Dendritic cell treated with granulocyte-macrophage colony-stimulating factor and Interleukin-4, amounts not matched to agents 40 ng/mL and 50 ng/mL, for 4 days (primary cell): ENCODE measurements around the gene CCDC169.
"Not testable (repeated sequence)": the region's sequence is repeated elsewhere in the genome, so short reads cannot be mapped to it uniquely, and the experiment has no call there.

Experiments used
- H3K27ac Mint-ChIP-seq: one replicate; pipeline ENCODE4 v1.8.0; 2022; ENCODE audit warnings: mild to moderate bottlenecking, mixed read lengths
- H3K27me3 Mint-ChIP-seq: one replicate; pipeline ENCODE4 v1.8.0; 2022; ENCODE audit warnings: mild to moderate bottlenecking, mixed read lengths
- H3K36me3 Mint-ChIP-seq: one replicate; pipeline ENCODE4 v1.8.0; 2022; ENCODE audit warnings: low read depth, mixed read lengths
- H3K4me1 Mint-ChIP-seq: one replicate; pipeline ENCODE4 v1.8.0; 2022; ENCODE audit warnings: low read depth, mixed read lengths
- H3K4me3 Mint-ChIP-seq: one replicate; pipeline ENCODE4 v1.8.0; 2022; ENCODE audit warnings: mild to moderate bottlenecking, moderate library complexity, mixed read lengths
- H3K9me3 Mint-ChIP-seq: one replicate; pipeline ENCODE4 v1.8.0; 2022; ENCODE audit warnings: mixed read lengths
- intact Hi-C: fragments of 100-400 bp; cut with micrococcal nuclease; formaldehyde crosslinking; loops from one replicate; pipeline ENCODE4 v1.15.0; 2022

The CCDC169 gene

DNA sequence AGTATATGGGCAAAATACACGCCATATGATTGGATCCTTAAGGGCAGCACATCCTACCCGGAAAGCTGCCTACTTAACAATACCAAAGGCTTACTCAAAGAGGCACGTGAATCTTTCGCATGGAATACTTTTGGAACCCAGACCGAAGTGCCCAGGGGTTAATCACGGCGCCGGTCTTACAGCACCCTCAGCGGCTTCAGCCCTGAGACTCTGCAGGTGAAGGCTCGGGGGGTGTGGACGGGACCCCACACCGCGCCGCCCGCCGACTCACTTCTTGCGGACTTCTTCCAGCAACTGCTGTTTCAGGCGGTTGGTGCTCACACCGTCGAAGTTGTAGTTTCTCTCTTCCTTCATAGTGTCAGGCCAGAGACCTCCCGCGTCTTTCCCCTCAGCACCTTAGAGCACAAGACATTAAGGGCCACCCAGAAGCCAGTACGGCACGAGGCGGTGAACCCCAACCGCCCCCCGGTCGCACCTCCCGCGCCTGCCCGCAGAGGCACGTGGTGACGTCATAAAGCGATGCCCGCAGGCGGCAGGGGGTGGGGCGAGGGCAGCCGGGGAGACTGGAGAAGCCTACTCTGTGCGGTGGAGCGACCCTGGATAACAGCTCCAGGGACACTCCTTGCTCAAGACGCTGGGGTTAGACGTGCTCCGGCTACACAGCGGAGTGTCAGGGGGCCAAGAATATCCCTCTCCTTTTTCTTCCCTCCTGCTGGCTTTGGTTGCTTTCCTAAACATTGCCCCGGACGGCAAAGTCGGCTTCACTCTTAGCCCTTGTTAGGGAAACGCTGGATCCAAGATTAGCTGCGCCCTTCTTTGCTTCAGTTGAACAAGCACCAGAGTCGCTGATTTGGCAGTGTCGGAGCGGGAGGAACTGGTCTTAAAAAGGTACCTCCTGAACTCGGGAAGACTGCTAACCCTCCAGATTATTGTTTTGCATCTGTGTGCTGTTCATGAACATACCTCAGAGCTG, at the start of gene CCDC169:
Gene CCDC169, minus strand, starts transcription at position 449 of the 973 bp plus-strand sequence. Its CDS starts 95 bp downstream, at position 354.
- H3K27ac Mint-ChIP-seq = peak within 1 kb of the TSS; percentile 80
- intact Hi-C loops = loop anchor here (5.0 kb wide), 1 partner anchor 50 kb away; the partner anchor contains the start of gene SPART
- H3K4me3 Mint-ChIP-seq = peak within 1 kb of the TSS; percentile 82
- H3K36me3 Mint-ChIP-seq = peaks cover 20% of the 10 kb centered on the region
- H3K27me3 Mint-ChIP-seq = peaks cover 30% of the 10 kb centered on the region
- H3K9me3 Mint-ChIP-seq = no peaks in the 10 kb centered on the region
- H3K4me1 Mint-ChIP-seq = peaks cover 15% of the 10 kb centered on the region

GRCh38 chr13:36346222-36347083, 48.8 kb upstream of the CCDC169 start, which contains the start of gene SPART:
SPART (minus strand) TSS chr13:36346394; CDS start chr13:36335830, 10,564 bp downstream.
- no peaks in the 10 kb centered on the region for H3K27me3 Mint-ChIP-seq
- H3K27ac Mint-ChIP-seq = peak within 1 kb of the TSS; percentile 89
- intact Hi-C loops = loop anchor here (1.0 to 5.0 kb wide), 6 partner anchors 49 to 654 kb away; partner anchors contain the start of genes CCDC169, EXOSC8 and RFXAP
- peaks cover 33% of the 10 kb centered on the region for H3K4me1 Mint-ChIP-seq
- peak within 1 kb of the TSS; percentile 77 for H3K4me3 Mint-ChIP-seq
- no peaks in the 10 kb centered on the region for H3K9me3 Mint-ChIP-seq
- H3K36me3 Mint-ChIP-seq = peaks cover 17% of the 10 kb centered on the region

DNA sequence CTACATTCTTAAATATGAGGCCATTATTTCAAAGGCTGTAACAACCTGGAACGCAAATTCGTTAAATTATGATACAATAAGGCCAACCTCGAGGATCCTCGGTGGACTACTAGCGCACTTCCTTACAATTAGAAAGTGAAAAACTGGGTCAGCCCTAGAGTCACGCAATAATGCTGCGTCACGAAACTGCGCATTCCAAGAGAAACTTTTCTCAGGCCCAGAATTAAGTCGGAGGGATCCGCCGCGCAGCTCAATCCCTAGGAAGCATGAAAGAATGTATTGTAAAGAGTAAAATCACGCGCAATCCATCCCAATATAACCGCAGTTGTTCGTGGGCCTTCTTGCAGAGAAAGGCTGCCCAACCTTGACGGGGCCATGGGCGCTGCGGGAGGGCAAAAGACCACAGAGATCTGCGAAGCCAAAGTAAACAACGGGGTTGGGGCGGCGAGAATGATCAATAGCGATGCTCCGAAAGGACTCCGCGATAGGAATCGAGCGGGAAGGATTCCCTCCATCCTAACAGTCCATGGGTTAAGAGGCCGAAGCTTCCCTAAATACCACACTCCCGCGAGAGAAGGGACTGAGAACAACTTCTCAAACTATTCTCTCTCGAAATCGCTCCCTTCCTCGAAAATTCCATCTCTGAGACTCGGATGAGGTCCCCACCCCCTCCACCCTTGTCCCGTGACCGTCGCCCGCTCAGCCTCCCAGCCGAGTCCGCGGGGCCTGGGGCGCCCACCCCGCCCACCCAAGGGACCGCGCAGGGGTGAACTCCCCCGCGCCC, 48.0 kb upstream of the CCDC169 start:
- peaks cover 17% of the 10 kb centered on the region for H3K36me3 Mint-ChIP-seq
- H3K9me3 Mint-ChIP-seq = no peaks in the 10 kb centered on the region
- no peaks in the 10 kb centered on the region for H3K27me3 Mint-ChIP-seq
- intact Hi-C loops = loop anchor here (1.0 to 5.0 kb wide), 6 partner anchors 48 to 655 kb away; partner anchors contain the start of genes CCDC169, EXOSC8 and RFXAP
- H3K27ac Mint-ChIP-seq = peak overlapping the region; percentile 89
- H3K4me3 Mint-ChIP-seq = peak overlapping the region; percentile 77
- peaks cover 33% of the 10 kb centered on the region for H3K4me1 Mint-ChIP-seq

- no peaks in the 10 kb centered on the region for H3K27me3 Mint-ChIP-seq
- H3K9me3 Mint-ChIP-seq = no peaks in the 10 kb centered on the region
- peak overlapping the region; percentile 77 for H3K4me3 Mint-ChIP-seq
- intact Hi-C loops = loop anchor here (5.0 kb wide), 2 partner anchors 48 to 52 kb away; partner anchors contain the start of gene CCDC169
- H3K36me3 Mint-ChIP-seq = peaks cover 17% of the 10 kb centered on the region
- H3K27ac Mint-ChIP-seq = peak overlapping the region; percentile 89
- H3K4me1 Mint-ChIP-seq = peaks cover 35% of the 10 kb centered on the region
Measured at GRCh38 chr13:36344886-36345437, 47.3 kb upstream of the CCDC169 start.

- intact Hi-C loops = no loop called here
- peaks cover 40% of the 10 kb centered on the region for H3K4me1 Mint-ChIP-seq
- H3K4me3 Mint-ChIP-seq = no peak overlapping the region
- H3K27ac Mint-ChIP-seq = no peak overlapping the region
- no peaks in the 10 kb centered on the region for H3K27me3 Mint-ChIP-seq
- peaks cover 25% of the 10 kb centered on the region for H3K36me3 Mint-ChIP-seq
- no peaks in the 10 kb centered on the region for H3K9me3 Mint-ChIP-seq
Measured at GRCh38 chr13:36344173-36344572, 46.6 kb upstream of the CCDC169 start.

DNA sequence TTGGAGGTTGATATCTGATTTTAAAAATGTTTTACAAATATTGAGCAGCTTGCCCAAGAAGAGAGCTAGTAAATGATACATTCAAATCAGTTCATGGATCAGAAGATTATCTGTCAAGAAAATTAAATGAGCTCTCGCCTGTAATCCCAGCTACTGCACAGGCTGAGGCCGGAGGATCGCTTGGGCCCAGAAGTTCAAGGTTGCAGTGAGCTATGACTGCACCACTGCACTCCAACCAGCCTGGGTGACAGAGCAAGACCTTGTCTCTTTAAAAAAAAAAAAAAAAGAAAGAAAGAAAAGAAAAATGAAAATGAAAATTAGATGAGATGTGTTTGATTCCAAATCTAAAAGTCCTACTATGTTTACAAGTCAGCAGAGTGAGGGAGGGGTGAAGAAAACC, 46.2 kb upstream of the CCDC169 start:
- intact Hi-C loops = no loop called here
- H3K4me1 Mint-ChIP-seq = peaks cover 44% of the 10 kb centered on the region
- H3K36me3 Mint-ChIP-seq = peaks cover 29% of the 10 kb centered on the region
- H3K27ac Mint-ChIP-seq = no peak overlapping the region
- H3K27me3 Mint-ChIP-seq = no peaks in the 10 kb centered on the region
- no peak overlapping the region for H3K4me3 Mint-ChIP-seq
- H3K9me3 Mint-ChIP-seq = no peaks in the 10 kb centered on the region

- Mint-ChIP-seq H3K27me3 (no peaks in the 10 kb centered on the region), H3K36me3 (peaks cover 33% of the 10 kb centered on the region), H3K9me3 (no peaks in the 10 kb centered on the region)
Measured at GRCh38 chr13:36342715-36343114, 45.1 kb upstream of the CCDC169 start.

GRCh38 chr13:36341718-36342117, 44.1 kb upstream of the CCDC169 start:
- intact Hi-C loops = no loop called here
- no peaks in the 10 kb centered on the region for H3K27me3 Mint-ChIP-seq
- H3K36me3 Mint-ChIP-seq = peaks cover 39% of the 10 kb centered on the region
- no peak overlapping the region for H3K27ac Mint-ChIP-seq
- no peak overlapping the region for H3K4me3 Mint-ChIP-seq
- no peaks in the 10 kb centered on the region for H3K9me3 Mint-ChIP-seq
- H3K4me1 Mint-ChIP-seq = peaks cover 54% of the 10 kb centered on the region

More at GRCh38 chr13:36342715-36343114, 45.1 kb upstream of the CCDC169 start:
- peaks cover 52% of the 10 kb centered on the region for H3K4me1 Mint-ChIP-seq
- H3K4me3 Mint-ChIP-seq = no peak overlapping the region
- H3K27ac Mint-ChIP-seq = no peak overlapping the region
- intact Hi-C loops = no loop called here

GRCh38 chr13:36339600-36340155, 42.1 kb upstream of the CCDC169 start:
- peaks cover 51% of the 10 kb centered on the region for H3K4me1 Mint-ChIP-seq
- no peaks in the 10 kb centered on the region for H3K27me3 Mint-ChIP-seq
- H3K36me3 Mint-ChIP-seq = peaks cover 42% of the 10 kb centered on the region
- no peak overlapping the region for H3K27ac Mint-ChIP-seq
- H3K4me3 Mint-ChIP-seq = no peak overlapping the region
- no peaks in the 10 kb centered on the region for H3K9me3 Mint-ChIP-seq
- intact Hi-C loops = no loop called here

- peaks cover 47% of the 10 kb centered on the region for H3K36me3 Mint-ChIP-seq
Measured at GRCh38 chr13:36337938-36338641, 40.5 kb upstream of the CCDC169 start.

DNA sequence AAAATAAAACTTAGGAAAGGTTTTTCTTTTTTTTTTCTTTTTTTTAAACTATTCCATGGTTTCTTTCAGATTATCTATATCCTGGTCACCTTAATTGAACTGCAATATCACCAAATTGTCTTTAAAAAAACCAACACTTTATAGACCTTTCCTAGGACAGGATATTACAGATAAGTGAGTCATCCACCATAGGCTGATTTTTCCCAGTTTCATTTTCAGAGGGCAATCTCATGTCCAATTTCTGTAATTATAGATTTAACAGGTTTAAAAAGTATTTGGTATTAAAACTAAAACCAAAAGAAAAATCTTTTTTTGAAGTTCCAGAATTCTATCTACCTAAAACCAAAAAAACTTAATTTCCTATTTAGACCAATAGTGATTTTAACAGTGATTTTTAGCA, 35.4 kb upstream of the CCDC169 start:
- H3K27ac Mint-ChIP-seq = no peak overlapping the region
- H3K9me3 Mint-ChIP-seq = no peaks in the 10 kb centered on the region
- no peaks in the 10 kb centered on the region for H3K27me3 Mint-ChIP-seq
- H3K36me3 Mint-ChIP-seq = peaks cover 68% of the 10 kb centered on the region
- H3K4me1 Mint-ChIP-seq = peaks cover 21% of the 10 kb centered on the region
- intact Hi-C loops = no loop called here
- H3K4me3 Mint-ChIP-seq = no peak overlapping the region

More at GRCh38 chr13:36337938-36338641, 40.5 kb upstream of the CCDC169 start:
- Mint-ChIP-seq H3K27me3 (no peaks in the 10 kb centered on the region), H3K9me3 (no peaks in the 10 kb centered on the region), H3K4me1 (peaks cover 53% of the 10 kb centered on the region), H3K27ac (no peak overlapping the region), H3K4me3 (no peak overlapping the region)
- intact Hi-C loops = no loop called here

DNA sequence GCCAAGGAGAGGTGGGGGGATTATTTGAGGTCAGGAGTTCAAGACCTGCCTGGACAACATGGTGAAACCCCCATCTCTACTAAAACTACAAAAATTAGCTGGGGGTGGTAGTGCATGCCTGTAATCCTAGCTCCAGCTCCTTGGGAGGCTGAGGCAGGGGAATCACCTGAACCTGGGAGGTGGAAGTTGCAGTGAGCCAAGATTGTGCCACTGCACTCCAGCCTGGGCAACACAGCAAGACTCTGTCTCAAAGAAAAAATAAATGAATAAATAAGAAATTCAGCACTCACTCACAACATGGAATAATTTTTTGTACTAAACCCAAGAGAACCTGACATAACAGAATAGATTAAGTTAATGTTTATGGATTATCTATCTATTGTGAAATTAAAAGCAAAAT, 34.6 kb upstream of the CCDC169 start:
- peaks cover 18% of the 10 kb centered on the region for H3K4me1 Mint-ChIP-seq
- H3K9me3 Mint-ChIP-seq, intact Hi-C loops, H3K4me3 Mint-ChIP-seq, H3K27ac Mint-ChIP-seq, H3K27me3 Mint-ChIP-seq: not testable (repeated sequence)
- H3K36me3 Mint-ChIP-seq = peaks cover 73% of the 10 kb centered on the region
